Measurements from ENCODE around the gene GLOD5.
A peak's percentile ranks its signal among the peaks of the same experiment; 100 is the strongest.
"Not testable (repeated sequence)": the region's sequence is repeated elsewhere in the genome, so short reads cannot be mapped to it uniquely, and the experiment has no call there.

GLOD5 gene

DNA sequence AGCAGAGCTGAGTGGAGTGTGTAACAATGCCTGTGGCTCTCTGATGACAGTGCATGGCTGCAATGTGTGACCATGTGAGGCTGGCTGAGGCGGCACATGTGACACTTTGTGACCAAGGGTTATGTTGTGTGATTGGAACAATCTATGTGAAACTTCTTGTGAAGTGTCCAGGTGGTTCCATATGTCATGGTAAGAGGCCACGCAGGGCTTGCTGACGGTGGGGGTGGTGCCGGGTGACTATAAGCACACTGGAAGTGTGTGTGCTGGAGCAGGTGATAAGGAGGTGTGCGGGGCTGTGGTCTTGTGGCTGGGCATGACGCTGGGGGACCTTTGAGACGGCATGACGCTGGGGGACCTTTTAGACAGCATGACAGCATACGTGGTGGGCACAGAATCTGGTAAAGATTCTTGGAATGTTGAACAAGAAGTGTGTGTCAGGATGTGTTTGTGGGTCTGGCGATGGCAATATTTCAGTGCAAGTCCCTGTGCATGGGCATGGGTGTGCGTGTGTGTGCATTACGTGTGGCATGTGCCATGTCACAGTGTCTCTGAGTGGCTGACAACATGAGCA, 32.9 kb downstream of the GLOD5 start:
- no peak for DNase-seq (ENCODE audit: low read depth)

DNA sequence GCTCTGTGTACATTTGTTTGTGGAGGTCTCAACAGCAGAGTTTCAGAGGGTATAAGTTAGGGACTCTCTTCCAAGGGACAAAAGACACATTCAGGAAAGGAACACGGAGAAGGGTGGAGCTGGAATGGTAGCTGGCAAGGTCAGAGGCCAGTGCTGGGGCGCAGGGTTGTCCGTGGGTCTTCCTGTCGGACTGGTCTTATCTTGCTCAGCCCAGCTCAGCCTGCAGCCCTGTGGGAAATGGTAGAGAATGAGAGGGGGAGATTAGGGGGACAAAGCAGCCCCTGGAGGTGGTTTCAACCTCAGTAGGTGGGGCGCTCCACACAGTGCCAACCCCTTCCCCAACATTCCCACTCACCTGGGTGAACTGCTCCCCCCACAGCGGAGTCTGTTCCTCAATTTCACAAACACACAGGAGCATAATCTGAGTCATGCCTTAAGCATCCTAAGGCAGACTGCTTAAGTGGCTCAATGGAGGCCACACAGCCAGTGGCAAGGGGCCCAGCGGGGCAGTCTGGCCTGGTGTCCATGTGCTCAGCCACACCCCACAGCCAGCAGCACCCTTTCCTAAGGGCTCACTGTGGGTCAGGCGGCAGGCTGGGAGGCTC, 33.5 kb downstream of the GLOD5 start:
- DNase-seq (ENCODE audit: low read depth), result no peak

DNA sequence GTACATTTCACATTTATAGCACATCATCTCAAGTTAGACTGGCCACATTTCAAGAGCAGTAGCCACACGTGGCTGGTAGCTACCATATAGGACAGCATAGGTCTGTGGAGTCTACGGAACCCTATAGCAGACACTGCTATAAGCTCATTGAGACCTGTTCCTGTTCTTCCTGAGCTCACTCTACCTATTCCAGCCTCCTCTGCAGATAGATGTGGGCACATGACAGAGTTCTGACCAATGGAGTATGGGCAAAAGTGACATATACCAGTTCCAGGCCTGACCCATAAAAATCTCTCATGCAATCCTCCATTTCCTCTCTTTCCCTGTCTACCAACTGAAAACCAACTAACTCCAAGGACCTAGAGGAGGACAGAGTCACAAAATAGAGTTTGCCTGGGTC, 36.8 kb downstream of the GLOD5 start:
- no peak for DNase-seq (ENCODE audit: low read depth)

DNA sequence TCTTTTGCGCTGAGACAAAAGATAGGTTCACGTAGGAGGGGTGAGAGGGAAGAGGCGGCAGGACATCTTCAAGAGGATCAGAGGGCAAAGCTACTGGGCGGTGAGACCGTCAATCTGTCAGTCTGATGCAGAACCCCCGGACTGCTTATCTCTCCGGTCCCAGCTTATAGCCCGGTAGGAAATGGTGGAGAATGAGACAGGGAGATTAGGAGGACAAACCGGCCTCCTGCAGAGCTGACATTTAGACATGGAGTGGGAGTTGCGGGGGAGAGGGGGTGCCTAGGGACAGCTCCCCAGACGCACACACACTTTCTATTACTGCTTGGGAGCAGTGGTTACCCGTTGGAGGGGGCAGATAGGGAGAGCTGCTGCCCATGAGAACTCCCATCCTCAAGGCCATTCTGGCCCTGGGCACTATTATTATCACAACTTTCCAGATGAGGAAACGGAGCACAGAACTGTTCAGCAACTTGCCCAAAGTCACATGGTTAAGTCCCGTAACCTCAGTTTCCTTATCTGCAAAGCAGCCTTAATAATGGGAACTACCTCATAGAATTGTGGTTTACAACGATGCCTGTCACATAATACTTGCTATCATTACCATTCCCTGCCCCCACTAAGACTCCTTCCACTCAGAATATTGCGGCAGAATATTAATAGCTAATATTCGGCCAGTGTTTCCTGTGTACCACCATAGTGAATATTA, 39.2 kb downstream of the GLOD5 start:
- DNase-seq (ENCODE audit: low read depth), result no peak

DNA sequence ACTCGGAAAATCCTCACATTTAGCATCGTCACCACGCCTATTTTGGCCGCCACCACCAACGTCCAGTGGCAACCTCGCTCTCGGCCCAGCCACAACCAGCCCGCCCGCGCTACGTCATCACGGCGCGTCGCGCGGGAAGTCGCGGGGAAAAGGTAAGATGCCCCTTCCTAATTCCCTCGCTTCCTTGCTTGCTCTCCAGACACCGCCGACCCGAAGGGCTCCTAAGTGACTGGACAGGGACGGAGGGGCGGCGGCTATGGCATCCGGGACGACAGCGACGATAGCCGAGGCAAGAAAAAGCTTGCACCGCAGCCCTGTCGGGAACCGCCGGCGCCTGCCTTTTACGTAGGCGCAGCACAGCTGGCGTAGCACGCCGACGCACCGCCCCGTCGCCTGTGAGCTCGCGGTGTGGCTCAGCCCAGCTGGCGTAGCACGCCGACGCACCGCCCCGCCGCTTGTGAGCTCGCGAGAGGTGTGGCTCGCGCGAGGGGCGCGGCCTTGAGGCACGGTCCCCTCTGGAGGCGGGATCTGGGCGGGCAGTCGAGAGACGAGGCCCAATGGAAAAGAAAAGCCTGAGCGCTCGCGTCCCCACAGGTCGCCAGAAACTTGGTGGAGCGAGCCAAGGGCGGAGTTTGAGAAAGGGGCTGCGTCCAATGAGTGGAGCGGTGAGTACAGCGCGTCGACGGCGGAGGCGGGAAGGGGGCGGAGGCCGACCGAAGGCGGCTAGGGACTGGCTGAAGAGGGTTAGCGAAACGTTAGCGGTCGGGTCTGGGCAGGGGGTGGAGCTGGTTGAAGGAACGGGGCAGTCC, 39.9 kb downstream of the GLOD5 start, which contains the start of gene HDAC6:
Gene HDAC6 (plus strand): TSS at position 788 of the 809 bp plus-strand sequence. CDS start 626 bp downstream, outside the sequence.
- DNase-seq (ENCODE audit: low read depth), result peak; percentile 92

DNA sequence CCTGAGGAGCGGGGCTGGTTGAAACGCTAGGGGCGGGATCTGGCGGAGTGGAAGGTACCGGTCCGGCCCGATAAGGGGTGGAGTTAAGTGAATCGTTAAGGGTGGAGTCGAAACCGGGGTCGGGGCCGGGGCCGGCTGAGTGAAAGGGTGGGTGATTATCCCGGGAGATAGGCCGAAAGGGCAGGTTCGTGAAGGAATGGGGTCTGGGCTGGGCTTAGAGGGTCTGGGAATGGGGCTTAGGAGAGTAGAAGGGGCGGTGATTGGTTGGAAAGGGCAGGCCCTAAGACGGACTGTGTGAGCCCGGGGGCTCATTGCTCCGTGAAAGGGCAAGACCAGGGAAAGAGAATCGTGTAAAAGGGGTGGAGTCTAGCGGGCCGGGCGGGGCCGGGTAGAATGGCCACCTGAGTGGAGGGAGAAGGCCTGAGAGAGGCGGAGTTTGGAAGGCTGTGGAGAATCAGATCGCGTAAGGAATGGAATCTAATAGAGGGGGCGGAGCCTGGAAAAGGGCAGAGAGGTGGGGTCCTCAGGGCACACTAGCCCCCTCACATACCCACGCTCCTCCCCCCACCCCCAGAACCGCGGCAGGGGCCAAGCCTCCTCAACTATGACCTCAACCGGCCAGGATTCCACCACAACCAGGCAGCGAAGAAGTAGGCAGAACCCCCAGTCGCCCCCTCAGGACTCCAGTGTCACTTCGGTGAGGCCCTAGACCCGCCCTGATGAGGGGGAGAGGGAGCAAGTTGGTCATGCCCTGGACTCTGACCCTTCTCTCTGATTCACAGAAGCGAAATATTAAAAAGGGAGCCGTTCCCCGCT, 40.8 kb downstream of the GLOD5 start:
- peak; percentile 23 for DNase-seq (ENCODE audit: low read depth)

DNA sequence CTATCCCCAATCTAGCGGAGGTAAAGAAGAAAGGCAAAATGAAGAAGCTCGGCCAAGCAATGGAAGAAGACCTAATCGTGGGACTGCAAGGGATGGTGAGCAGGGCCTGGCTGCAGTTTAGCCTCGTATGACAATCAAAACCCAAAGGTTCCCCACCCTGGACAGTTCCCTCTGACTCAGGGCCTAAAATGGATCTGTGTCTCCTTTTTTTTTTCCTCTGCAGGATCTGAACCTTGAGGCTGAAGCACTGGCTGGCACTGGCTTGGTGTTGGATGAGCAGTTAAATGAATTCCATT, 41.3 kb downstream of the GLOD5 start:
- no peak for DNase-seq (ENCODE audit: low read depth)

DNA sequence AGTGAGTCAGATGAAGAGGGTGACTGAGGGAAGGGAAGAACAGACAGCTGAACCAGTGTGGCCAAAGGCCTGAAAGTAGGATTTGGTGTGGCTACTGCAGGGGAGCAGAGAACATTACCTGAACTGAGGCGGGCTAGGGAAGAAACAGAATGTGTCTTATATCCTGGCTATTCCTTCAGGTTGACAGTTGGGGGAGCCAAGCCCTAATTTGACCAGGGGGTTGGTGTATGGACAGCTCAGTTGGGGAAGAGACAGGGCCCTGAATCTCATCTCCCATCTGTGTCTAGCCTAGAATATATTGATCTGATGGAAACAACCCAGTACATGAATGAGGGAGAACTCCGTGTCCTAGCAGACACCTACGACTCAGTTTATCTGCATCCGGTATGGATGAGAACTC, 44.5 kb downstream of the GLOD5 start:
- DNase-seq (ENCODE audit: low read depth), result no peak

DNA sequence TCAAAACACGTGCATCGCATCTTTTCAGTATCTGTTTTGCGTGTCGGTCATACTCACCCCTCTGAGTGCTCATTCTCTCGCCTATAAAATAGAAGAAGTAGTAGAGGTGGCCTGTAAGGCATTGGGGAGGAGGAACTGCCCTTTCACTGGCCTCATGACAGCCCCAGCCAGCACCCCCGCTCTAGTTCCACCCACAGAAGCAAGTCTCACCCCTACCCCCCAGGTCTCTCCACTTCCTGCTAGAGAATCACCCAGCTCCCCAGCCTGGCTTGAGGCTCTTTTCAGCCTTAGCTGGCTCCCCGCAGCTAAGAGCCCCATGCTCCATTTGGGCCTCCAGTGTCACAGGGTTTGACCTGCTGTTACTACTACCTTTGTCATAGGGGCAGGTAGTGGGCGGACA, 52.1 kb downstream of the GLOD5 start:
- no peak for DNase-seq (ENCODE audit: low read depth)

DNA sequence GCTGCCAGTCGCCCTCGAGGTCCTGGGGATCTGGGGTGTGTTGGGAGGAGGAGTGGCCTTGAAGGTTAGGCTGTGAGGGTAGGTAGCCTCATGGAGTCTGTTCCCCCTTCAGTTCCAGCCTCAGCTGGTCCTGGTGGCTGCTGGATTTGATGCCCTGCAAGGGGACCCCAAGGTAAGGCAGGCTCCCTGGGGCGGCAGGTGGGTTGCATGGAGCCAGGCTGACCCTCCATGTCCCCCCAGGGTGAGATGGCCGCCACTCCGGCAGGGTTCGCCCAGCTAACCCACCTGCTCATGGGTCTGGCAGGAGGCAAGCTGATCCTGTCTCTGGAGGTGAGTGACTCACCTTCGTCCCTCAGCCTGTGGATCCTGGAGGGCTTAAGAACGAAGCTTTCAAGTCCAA, 53.2 kb downstream of the GLOD5 start:
- no peak for DNase-seq (ENCODE audit: low read depth)

DNA sequence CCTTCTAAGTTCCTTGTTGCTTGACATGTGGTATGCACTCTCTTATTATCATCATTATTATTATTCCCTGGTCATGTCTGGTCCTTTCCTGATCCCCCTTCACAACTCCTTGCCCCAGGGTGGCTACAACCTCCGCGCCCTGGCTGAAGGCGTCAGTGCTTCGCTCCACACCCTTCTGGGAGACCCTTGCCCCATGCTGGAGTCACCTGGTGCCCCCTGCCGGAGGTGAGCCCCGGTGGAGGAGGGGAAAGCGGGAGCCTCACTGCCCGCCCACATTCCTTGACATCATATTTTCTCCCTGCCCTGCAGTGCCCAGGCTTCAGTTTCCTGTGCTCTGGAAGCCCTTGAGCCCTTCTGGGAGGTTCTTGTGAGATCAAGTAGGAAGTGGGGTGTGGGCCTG, 53.7 kb downstream of the GLOD5 start:
- no peak for DNase-seq (ENCODE audit: low read depth)

DNA sequence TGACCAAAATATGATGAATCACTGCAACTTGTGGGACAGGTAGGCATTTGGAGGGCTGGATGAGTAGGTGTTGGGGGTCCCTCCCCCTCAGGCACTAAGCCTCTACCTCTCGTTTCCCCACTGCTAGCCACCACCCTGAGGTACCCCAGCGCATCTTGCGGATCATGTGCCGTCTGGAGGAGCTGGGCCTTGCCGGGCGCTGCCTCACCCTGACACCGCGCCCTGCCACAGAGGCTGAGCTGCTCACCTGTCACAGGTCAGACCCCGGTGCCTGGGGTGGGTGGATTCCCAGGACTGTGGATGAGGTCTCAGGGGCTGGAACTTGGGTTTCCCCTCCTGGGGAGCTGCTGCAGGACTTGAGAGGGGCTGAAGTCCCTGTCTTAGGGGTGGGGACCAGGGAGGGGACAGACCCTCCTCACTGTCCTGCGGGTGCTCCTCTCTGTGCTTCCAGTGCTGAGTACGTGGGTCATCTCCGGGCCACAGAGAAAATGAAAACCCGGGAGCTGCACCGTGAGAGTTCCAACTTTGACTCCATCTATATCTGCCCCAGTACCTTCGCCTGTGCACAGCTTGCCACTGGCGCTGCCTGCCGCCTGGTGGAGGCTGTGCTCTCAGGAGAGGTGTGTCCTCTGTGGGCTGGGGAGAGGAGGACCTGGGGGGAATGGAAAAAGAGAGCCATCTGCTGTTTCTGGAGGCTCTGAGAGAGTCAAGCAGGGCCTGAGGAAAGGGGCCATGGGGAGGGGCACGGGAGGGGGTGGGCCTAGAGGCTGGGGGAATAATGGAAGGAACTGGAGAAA, 54.7 kb downstream of the GLOD5 start:
- no peak for DNase-seq (ENCODE audit: low read depth)

DNA sequence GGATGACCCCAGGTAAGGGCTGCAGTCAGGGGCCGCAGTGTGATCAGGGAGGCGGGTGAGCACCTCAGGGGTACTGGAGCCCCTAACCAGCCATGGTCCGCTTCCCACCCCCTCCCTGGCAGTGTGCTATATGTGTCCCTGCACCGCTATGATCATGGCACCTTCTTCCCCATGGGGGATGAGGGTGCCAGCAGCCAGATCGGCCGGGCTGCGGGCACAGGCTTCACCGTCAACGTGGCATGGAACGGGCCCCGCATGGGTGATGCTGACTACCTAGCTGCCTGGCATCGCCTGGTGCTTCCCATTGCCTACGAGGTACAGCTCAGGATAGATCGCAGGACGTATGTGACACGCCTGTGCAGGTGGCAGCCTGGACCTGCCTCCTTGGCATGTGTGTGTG, 56.6 kb downstream of the GLOD5 start:
- DNase-seq (ENCODE audit: low read depth), result no peak

DNA sequence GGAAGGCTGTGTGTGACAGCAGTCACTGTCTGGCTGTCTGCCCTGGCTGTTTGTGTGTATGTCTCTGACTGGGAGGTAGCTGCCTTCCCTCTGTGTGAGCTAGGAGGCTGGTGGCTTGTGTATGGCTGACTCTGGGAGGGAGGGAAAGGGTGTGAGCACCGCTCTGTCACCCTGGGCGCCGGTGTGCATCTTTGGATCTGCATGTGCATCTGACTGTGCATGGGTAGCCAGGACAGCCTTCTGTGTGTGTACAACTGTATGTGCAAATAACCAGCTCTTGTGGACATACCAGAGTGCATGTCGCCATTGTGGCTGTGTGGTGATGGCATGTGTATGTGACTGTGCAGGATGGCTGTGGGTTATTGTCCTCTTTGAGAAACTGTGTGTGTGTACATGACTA, 57.3 kb downstream of the GLOD5 start:
- no peak for DNase-seq (ENCODE audit: low read depth)

DNA sequence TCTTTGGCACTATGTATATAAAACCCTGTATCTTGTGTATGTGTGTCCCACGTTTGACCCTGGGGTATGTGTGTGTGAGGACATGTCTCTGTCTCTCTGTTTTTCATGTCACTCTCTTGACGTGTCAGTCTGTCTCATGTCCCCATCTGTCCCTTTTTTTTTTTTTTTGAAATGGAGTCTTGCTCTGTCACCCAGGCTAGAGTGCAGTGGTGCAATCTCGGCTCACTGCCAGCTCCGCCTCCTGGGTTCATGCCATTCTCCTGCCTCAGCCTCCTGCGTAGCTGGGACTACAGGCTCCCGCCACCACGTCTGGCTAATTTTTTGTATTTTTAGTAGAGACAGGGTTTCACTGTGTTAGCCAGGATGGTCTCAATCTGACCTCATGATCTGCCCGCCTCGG, 57.8 kb downstream of the GLOD5 start:
- DNase-seq (ENCODE audit: low read depth), result not testable (repeated sequence)

DNA sequence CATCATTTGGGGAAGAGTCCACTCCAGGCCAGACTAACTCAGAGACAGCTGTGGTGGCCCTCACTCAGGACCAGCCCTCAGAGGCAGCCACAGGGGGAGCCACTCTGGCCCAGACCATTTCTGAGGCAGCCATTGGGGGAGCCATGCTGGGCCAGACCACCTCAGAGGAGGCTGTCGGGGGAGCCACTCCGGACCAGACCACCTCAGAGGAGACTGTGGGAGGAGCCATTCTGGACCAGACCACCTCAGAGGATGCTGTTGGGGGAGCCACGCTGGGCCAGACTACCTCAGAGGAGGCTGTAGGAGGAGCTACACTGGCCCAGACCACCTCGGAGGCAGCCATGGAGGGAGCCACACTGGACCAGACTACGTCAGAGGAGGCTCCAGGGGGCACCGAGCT, 61.5 kb downstream of the GLOD5 start:
- no peak for DNase-seq (ENCODE audit: low read depth)
